GM21825 (cell line): ENCODE measurements around the gene STX7.
A peak's percentile ranks its signal among the peaks of the same experiment; 100 is the strongest.
"Not testable (repeated sequence)": the region's sequence is repeated elsewhere in the genome, so short reads cannot be mapped to it uniquely, and the experiment has no call there.

Experiments used
- ATAC-seq: cut with Tn5 transposase; IDR thresholded peaks from one replicate; pipeline ENCODE4 v1.9.1; 2021; ENCODE audit warnings: mild to moderate bottlenecking, moderate library complexity; ENCODE audit not compliant: unreplicated experiment

STX7 gene

GRCh38 chr6:132512638-132513632 lies at the start of gene STX7:
Gene STX7, minus strand, starts transcription at chr6:132513116. Its CDS starts 9,586 bp downstream, at chr6:132503530.
- ATAC-seq, result peak; percentile 90

DNA sequence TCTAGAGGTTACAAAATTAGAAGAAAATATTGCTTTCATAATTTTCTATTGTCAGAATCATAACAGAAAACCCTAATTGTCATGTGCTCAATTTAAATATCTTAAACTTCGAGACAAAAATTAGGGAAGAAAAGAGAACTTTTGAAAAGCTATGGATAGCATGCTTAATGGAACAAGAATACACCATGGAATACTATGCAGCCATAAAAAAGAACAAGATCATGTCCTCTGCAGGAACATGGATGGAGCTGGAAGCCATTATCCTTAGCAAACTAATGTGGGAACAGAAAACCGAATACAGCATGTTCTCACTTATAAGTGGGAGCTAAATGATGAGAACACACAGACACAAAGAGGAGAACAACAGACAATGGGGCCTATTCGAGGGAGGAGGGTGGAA lies 47.2 kb upstream of the STX7 start:
- not testable (repeated sequence) for ATAC-seq

DNA sequence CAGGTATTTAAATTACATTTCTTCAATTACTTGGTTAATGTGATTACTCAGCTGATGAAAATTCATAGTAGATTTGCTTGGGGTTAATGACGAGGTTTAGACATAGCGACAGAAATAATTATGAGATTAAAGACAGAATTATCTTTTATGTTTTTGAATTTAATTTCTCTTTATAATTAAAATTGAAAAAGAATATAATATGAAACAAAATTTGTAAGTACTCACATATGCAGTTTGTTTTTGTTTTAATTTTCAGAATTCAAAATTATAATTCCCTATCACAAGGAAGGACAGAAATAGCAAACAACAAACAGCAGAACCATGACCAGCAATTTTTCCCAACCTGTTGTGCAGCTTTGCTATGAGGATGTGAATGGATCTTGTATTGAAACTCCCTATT lies 39.5 kb upstream of the STX7 start, which contains the start of gene TAAR8:
TAAR8 (plus strand) TSS at position 301 of the 400 bp plus-strand sequence; CDS start at position 322, 21 bp downstream.
- ATAC-seq, result no peak

DNA sequence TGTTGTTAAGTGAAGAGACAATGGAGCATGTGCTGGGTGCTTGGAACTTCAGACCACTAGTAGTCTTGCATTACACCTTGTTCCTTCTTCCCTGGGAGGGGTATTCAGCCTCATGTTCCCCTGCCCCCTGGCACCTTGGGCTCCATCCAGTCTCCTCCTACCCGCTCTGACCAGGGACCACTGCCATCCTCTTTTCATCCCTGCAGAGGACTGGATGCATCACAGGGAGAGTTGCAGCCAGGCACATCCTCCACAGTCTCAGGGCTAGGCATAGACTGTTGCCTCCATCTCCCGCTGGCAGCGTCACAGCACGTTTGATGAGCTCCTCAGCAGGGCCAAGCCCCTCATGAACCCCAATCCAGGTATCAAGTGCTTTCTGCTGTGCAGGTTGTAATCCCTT lies 38.3 kb upstream of the STX7 start:
- ATAC-seq, result no peak

DNA sequence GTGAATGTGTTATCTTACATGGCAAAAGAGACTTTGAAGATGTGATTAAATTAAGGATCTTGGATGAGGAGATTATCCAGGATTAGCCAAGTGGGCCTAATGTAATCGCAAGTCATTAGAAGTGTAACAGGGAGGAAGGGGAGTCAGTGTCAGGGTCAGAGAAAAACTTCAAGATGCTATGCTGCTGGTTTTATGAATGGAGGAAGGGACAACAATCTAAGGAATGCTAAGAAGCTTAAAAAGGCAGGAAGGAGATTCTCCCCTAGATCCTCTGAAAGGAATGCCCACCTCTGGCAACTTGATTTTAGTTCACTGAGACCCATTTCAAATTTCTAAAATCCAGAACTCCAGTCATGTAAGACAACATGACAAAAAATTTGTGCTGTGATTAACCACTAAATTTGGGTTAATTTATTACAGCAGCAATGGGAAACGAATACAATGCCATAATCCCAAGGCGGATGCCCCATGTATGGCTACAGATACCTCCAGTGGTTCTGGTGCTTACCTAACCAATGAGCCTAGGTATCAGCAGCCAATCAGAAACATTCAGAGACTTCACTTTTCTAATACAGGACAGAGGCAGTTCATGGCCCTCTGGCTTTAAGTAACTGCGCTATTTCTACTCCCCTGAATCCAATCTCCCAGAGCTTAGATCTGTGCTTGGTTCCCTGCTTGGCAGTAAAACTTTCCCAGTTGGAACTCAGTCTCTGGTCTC lies 36.0 kb upstream of the STX7 start:
- ATAC-seq, result no peak

DNA sequence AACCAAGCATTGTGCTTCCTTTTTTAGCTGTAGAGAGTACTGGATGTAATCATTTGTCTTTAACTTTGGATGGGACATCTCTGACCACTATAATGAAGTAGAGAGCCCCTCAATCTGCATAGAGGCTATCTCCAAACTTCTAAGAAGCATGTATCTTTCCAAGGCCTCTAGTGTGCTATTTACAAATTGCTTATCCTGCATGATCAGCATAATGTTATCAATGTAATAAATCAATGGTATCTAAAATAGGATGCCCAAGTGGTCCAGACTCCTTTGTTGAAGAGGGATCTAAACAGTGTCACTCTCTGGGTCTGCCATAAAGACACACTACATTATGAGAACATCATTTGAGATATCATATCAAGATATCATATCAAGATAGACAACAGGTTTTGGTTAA lies 31.9 kb upstream of the STX7 start:
- no peak for ATAC-seq

- ATAC-seq, result no peak
These were observed 25.1 kb upstream of the STX7 start, which contains the start of gene TAAR9 for GRCh38 chr6:132537977-132538376. Gene TAAR9, plus strand, starts transcription at chr6:132538277. Its CDS starts 13 bp downstream, at chr6:132538290.

- no peak for ATAC-seq
These were observed 24.2 kb upstream of the STX7 start for GRCh38 chr6:132537145-132537544.

DNA sequence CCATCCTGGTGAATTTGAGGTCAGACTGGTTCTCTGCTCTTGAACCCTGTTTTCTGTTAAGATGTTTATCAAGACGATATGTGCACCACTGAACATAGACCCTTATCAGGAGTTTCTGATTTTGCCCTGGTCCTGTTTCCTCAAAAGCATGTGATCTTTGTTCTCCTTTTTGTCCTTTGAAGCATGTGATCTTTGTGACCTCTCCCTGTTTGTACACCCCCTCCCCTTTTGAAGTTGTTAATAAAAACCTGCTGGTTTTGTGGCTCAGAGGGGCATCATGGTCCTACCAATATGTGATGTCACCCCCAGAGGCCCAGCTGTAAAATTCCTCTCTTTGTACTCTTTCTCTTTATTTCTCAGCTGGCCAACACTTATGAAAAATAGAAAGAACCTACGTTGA lies 21.6 kb upstream of the STX7 start:
- not testable (repeated sequence) for ATAC-seq

- ATAC-seq, result peak; percentile 85
These were observed 17.5 kb upstream of the STX7 start for GRCh38 chr6:132530293-132530974.

DNA sequence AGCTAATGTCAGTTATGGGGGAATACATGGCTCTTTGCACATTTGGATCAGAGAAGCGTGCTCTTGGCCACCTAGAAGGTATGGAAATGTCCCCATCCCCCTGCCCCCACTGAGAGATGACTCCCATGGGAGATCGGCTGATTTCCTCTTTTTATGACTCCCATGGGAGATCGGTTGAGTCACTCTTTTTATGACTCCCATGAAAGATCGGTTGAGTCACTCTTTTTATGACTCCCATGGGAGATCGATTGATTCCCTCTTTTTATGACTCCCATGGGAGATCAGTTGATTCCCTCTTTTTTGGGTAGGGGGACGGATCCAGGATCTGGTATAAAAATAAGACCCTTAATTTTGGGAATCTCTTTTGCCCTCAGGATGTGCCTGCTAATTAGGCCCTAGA lies 14.9 kb upstream of the STX7 start:
- ATAC-seq, result no peak

- no peak for ATAC-seq
These were observed 13.5 kb upstream of the STX7 start for GRCh38 chr6:132526461-132526860.

- ATAC-seq, result no peak
These were observed 12.9 kb upstream of the STX7 start for GRCh38 chr6:132525866-132526265.

DNA sequence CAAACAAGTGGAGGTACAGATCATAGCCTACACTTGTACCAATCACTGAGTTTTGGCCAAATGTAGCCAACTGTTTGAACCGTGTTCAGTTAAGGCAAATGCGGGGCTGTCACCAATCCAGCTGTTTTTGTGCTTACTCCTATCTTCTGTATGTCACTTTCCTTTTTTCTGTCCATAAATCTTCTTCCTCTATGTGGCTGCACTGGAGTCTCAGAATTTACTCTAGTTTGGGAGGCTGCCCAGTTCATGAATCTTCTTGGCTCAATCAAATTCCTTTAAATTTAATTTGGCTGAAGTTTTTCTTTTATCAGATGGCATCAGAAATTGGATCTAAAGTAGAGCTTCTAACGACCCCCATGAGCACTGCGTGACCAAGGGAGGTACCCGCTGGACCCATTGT lies 11.7 kb upstream of the STX7 start:
- ATAC-seq, result no peak

DNA sequence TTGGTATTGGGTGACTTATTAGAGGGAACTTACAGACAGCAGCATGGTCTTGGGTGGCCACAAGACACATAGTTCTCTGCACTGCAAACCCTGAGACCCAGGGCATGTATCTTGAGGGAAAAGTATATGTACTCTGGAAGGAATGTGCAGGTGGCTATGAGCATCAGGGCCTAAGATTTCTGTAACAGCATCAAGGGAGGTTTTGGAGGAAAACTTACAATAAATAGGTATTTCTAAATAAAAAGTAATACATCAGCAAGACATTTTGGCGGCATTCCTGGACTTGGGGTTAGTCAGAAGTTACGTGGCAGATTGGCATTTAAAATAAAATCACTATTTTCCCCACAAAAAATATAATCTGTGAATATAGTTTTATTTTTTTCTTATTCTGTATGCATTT lies 8.0 kb upstream of the STX7 start:
- no peak for ATAC-seq

- no peak for ATAC-seq
These were observed 2.5 kb upstream of the STX7 start for GRCh38 chr6:132515386-132515785.

DNA sequence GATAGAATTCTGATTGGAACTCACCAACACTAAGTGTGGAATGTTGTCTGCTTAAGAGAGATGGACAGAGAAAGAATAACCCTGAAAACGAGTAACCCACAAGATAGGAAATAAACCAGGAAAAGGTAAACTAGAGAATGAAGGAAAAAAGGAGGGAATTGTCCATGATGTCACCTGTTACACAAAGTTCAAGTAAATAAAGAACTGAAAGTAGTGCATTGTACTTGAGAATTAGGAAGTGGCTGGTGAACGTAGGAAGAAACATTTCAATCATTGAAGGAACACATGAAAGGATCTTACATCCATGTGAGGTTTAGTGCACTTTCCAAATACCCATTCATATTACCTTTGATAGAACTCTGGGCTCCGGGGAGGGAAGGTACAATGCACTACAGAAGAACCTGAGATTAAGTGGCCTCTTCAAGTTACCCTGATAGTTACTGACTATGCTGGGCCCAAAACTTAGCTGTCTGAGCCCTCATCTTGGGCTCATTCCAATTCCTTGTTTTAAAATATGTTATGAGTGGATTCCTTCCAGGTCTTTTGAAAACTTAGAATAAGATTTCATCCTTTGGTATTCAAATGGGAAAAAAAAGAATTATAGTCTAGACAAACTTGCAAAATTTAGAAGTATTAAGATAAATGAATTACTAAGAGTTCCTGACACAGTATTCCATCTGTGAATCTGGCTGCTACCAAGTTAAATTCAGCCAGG lies 1.1 kb upstream of the STX7 start:
- ATAC-seq, result no peak

GRCh38 chr6:132512342-132512637 lies 626 bp downstream of the STX7 start:
- ATAC-seq, result no peak

DNA sequence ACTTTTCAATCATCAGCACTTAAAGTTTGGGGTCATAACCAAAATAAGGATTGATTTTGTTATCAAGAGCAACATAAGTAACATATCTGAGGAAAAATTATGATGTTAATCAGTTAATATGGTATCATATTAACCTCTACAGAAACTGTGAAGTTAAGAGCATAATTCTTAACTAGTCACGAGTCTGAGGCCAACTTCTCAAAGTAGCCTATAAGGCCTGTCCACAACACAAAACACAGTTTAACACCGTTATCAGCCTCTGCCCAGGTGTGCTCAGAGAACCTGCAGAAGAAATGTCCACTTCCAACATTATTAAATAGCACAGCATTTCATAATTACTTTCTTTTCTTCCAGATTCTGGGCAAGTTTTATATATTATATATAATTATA lies 1.1 kb downstream of the STX7 start:
- no peak for ATAC-seq

- ATAC-seq, result peak; percentile 15
These were observed 1.6 kb downstream of the STX7 start for GRCh38 chr6:132511210-132511830.
